Dermis blood vessel endothelial cell (primary cell): ENCODE data around the gene BANF2. TPM values are rescaled to one million over a fixed set of nuclear protein-coding genes. Genes with fewer than 3 reads are reported as not detected.
A peak's percentile ranks its signal among the peaks of the same experiment; 100 is the strongest.
"Not testable (repeated sequence)": the region's sequence is repeated elsewhere in the genome, so short reads cannot be mapped to it uniquely, and the experiment has no call there.

ENCODE experiments used
- DNase-seq: peaks from one replicate; pipeline ENCODE4 v3.0.0; 2010
- total RNA-seq: library from RNA; depleted of rRNA; stranded (reverse); fragments of >200 nt; gene quantifications from 2 replicates; pipeline ENCODE4 v1.2.3, GENCODE V29; 2014

Gene BANF2
- total RNA-seq: not detected in 2 replicates

GRCh38 chr20:17699931-17700351 lies at the start of gene BANF2:
TSS of gene BANF2 (plus strand) at chr20:17699966. CDS start at chr20:17725026, 25,060 bp downstream.
- DNase-seq: no peak

GRCh38 chr20:17650301-17651128 lies 49.3 kb upstream of the BANF2 start:
- peak; percentile 74 for DNase-seq

- no peak for DNase-seq
Observed at GRCh38 chr20:17651129-17651759, 48.5 kb upstream of the BANF2 start.

GRCh38 chr20:17651760-17652388 lies 47.9 kb upstream of the BANF2 start:
- DNase-seq: no peak

GRCh38 chr20:17652411-17652810 lies 47.4 kb upstream of the BANF2 start:
- DNase-seq: no peak

- DNase-seq: no peak
Observed at GRCh38 chr20:17653835-17654648, 45.7 kb upstream of the BANF2 start.

DNA sequence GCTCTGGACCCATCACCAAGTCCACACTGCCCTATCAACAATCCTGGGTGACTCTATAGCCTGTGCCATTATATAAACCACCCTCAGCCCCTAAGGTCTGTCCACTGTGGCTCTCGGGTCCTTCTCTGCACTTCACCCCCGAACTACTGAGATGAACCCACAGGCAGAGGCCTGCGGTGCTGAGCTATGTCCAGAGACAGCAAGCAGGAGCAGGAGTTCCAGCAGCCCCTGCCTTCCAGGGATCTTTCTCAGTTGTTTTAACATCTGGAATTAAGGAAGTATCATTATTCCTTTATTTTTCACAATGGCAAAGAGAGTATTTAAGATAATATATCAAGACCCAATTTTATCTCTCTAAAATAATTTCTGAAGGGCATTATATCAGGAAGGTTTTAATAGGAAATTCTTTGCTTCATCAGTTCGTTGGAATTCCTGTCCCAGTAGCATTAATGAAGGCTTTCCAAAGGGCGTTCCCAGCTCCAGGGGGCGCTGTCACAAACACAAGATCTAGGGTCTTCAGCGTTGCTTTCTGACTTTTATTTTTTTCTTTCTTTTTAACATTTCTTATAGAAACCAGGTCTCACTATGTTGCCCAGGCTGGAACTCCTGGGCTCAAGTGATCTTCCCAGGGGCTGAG lies 45.0 kb upstream of the BANF2 start:
- DNase-seq: peak; percentile 83

- no peak for DNase-seq
Observed at GRCh38 chr20:17655286-17655651, 44.5 kb upstream of the BANF2 start.

- no peak for DNase-seq
Observed at GRCh38 chr20:17655865-17656479, 43.8 kb upstream of the BANF2 start.

DNA sequence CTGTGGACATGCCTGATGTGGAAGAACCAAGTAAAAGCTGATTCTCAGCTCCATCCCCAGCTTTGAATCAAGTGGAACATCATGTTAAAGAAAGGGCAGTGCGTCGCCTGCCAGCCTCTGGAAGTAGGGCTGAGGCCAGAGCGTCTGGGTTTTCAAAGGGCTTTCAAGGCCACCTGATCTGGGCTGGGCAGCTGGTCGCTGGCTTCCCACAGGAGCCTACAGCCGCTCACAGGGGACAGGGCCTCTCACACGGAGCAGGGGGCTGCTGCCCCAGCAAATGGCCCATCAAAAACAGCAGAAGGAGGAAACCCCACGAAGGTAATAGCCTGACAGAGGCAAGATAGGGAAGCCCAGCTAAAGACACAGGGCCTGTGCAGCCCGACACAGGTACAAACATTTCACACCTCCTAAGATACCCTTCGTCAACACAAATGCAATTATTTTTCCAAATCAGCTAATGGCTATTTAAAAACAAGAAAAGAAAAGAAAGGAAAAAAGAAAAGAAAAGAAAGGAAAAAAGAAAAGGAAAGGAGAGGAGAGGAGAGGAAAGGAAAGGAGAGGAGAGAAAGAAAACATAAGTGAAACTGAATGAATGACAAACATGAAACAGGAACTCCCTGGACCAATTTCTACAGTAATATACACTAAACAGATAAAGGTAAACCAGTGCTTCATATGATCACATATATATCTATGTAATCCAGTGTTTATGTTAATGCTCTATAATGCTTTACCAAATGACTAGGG lies 42.5 kb upstream of the BANF2 start:
- no peak for DNase-seq

- DNase-seq: no peak
Observed at GRCh38 chr20:17657898-17658647, 41.7 kb upstream of the BANF2 start.

DNA sequence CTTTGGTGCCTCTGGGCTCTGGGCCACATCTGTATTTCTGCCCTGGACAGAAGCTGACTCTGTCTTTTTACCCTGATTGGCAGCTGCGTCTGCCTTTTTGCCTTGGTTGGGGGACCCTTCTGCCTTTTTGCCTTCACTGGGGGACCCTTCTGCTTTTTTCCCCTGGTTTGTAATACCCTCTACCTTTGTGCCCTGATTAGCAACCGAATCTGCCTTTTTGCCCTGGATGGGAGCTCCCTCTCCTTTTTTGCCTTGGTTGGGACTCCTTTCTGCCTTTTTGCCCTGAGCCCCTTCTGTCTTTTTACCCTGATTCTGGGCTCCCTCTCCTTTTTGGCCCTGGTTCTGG lies 41.1 kb upstream of the BANF2 start:
- DNase-seq: no peak

DNA sequence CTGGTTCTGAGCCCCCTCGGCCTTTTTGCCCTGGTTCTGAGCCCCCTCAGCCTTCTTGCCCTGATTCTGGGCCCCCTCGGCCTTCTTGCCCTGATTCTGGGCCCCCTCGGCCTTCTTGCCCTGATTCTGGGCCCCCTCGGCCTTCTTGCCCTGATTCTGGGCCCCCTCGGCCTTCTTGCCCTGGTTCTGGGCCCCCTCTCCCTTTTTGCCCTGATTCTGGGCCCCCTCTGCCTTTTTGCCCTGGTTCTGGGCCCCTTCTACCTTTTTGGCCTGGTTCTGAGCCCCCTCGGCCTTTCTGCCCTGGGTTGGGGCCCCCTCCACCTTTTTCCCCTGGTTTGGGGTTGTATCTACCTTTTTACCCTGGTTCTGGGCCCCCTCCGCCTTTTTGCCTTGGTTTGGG lies 40.4 kb upstream of the BANF2 start:
- not testable (repeated sequence) for DNase-seq

GRCh38 chr20:17659801-17660200 lies 40.0 kb upstream of the BANF2 start:
- no peak for DNase-seq

DNA sequence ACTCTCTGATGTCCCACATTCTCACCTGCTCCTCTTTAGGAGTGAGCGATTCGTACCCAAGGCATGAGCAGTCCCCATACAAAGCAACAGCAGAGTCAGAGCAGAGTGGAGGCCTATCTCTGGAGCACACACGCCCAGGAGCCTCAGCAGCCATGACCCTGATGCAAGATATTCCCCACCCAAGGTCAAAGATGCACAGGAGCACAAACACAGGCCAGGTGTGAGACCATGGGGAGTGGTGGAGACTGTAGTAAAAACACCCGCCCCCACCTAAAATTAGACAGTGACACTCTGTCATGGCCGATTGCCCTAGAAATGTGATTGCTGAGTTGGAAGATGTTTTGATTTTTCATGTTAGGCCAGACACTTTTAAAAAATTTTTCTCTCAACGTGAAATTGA lies 39.1 kb upstream of the BANF2 start:
- DNase-seq: no peak

DNA sequence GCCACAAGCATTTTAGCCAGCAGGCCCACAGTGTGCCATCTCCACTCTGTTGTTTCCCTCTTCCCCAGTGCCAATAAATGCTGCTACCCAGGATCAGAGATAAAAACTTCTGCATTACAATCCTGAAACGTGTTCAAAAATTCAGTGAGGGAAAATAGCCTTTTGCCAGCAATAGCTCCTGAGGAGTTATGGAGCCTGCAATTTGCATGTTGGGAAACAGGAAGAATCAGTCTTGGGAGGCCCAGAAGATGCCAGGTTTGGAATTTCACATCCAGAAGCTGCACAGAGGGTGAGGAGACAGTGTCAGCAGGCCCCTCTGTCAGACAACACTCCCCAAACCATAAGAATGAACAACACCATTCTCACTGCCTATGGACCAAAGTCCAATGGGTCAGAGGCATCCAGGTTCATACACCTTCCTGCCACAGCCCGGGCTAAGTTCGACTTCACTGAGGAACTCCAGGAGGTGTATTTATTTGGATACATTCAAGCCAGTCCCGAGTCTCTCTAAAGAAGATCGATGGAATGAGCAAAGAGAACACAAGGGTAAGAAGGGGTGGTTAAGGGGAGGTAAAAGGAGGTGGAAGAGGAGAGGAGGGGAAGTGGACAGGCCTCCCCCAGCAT lies 38.5 kb upstream of the BANF2 start:
- no peak for DNase-seq

- peak; percentile 41 for DNase-seq
Observed at GRCh38 chr20:17662333-17663039, 37.3 kb upstream of the BANF2 start.

DNA sequence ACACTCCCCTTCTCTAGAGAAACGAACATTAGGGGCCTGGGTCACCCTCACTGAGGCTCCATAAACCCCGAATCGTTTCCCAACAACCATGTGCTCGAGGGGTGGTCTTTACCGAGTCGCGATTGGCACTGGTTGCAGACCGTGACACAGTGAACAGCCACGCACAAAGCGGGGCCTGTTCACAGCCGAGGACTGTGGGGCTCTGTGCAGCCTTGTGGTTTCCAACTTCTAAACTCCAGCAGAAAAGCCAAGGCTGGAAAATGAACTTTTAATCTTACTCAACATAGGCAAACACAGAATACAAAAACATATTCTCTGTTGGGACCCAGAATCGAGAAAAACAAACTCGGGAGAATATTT lies 36.7 kb upstream of the BANF2 start:
- DNase-seq: no peak

- DNase-seq: no peak
Observed at GRCh38 chr20:17663486-17663885, 36.3 kb upstream of the BANF2 start.
